Hepatocyte (in vitro differentiated cells): ENCODE data around the gene GCLC.

Experiments
- CTCF ChIP-seq: fragments of 200-600 bp; sonication (generic); IDR thresholded peaks from 2 replicates; pipeline ENCODE4 v1.5.1; 2016; ENCODE audit warnings: antibody characterized with exemption, mild to moderate bottlenecking; ENCODE audit not compliant: poor library complexity
- EZH2 ChIP-seq: fragments of 200-600 bp; sonication (generic); IDR thresholded peaks from 2 replicates; pipeline ENCODE4 v1.6.1; 2016; ENCODE audit warnings: antibody characterized with exemption, mild to moderate bottlenecking, borderline replicate concordance

GRCh38 chr6:53496797-53497375, 48.0 kb downstream of the GCLC start:
- no peak for TF ChIP-seq EZH2
- TF ChIP-seq CTCF: no peak
